Thyroid gland (tissue), 4 donors: ENCODE measurements around the gene LIN28A. TPM values are rescaled to one million over a fixed set of nuclear protein-coding genes. Genes with fewer than 3 reads are reported as not detected.

Source experiments
- DNase-seq, 2 donors: peaks; one replicate each; pipeline ENCODE4 v3.0.0-alpha.2; 2019
- H3K27ac ChIP-seq, 3 donors: fragments of 200-600 bp; sonication (generic); 1 replicate in 2 of 3; 2 replicates in 1 of 3; pipeline ENCODE4 v1.5.1; 2016 to 2019; ENCODE audit warnings: mild to moderate bottlenecking in 1 of 3, moderate library complexity in 1 of 3
- H3K27me3 ChIP-seq: fragments of 200-600 bp; sonication (generic); one replicate; pipeline ENCODE4 v1.5.1; 2019
- H3K36me3 ChIP-seq, 2 donors: fragments of 200-600 bp; sonication (generic); one replicate each; pipeline ENCODE4 v1.5.1; 2016 to 2019
- H3K4me1 ChIP-seq, 2 donors: fragments of 200-600 bp; sonication (generic); one replicate each; pipeline ENCODE4 v1.5.1; 2017 to 2019
- H3K4me3 ChIP-seq, 3 donors: fragments of 200-600 bp; sonication (generic); replicated peaks in 1 of 3; 1 replicate in 2 of 3; 2 replicates in 1 of 3; pipeline ENCODE4 v1.5.1; 2016; ENCODE audit warnings: mild to moderate bottlenecking in 1 of 3
- H3K9me3 ChIP-seq: fragments of 200-600 bp; sonication (generic); one replicate; pipeline ENCODE4 v1.5.1; 2017
- POLR2A ChIP-seq, 2 donors: fragments of 450-650 bp; IDR thresholded peaks; one replicate each; pipeline ENCODE4 v1.6.1; 2017; ENCODE audit warnings: antibody characterized with exemption in 2 of 2, mild to moderate bottlenecking in 2 of 2, moderate library complexity in 1 of 2
- WGBS, 2 donors: methylation state at CpG; one replicate each; pipeline ENCODE4 v1.1.5; 2017; 5-methylcytosine and 5-hydroxymethylcytosine counted together
- intact Hi-C: fragments of 100-400 bp; cut with DNase I; formaldehyde crosslinking; loops from one replicate; pipeline ENCODE4 v1.15.1; 2023
- total RNA-seq, 4 donors: library from RNA; depleted of rRNA; stranded (reverse); fragments of >200 nt; gene quantifications; one replicate each; pipeline ENCODE4 v1.2.3, GENCODE V29; 2016
- TF ChIP-seq, protein P1 (sequence below), 6 experiments: fragments of 200-600 bp in 3 of 6; fragments of 450-650 bp in 3 of 6; sonication (generic) in 3 of 6; IDR thresholded peaks; one replicate each; pipeline ENCODE4 v1.5.1; 2016 to 2019; ENCODE audit warnings: antibody characterized with exemption in 6 of 6, mild to moderate bottlenecking in 2 of 6, inconsistent platforms in 1 of 6, moderate library complexity in 1 of 6

Gene LIN28A
- total RNA-seq, 4 donors from 2014 or later: not detected

DNA sequence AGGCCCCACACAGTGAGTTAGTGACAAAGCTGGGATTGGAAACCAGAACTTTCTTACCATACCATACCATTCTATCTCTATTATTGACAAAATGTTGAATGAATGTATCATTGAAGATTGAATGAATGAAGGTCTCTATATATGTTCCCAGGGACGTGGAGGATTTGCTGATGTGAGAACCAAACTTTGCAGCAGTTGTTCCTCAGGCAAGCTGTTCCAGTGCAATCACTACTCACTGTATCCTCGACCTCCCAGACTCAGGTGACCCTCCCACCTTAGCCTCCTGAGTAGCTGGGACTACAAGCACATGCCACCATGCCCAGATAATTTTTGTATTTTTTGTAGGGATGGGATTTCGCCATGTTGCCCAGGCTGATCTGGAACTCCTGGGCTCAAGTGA lies 11.6 kb upstream of the LIN28A start:
- Histone ChIP-seq H3K27me3 (no peaks in the 10 kb centered on the region), H3K4me1 (no peaks in the 10 kb centered on the region), H3K36me3 (no peaks in the 10 kb centered on the region), H3K4me3 (no peak overlapping the region), H3K27ac (no peak overlapping the region), H3K9me3 (no peaks in the 10 kb centered on the region)
- TF ChIP-seq, protein P1, sequence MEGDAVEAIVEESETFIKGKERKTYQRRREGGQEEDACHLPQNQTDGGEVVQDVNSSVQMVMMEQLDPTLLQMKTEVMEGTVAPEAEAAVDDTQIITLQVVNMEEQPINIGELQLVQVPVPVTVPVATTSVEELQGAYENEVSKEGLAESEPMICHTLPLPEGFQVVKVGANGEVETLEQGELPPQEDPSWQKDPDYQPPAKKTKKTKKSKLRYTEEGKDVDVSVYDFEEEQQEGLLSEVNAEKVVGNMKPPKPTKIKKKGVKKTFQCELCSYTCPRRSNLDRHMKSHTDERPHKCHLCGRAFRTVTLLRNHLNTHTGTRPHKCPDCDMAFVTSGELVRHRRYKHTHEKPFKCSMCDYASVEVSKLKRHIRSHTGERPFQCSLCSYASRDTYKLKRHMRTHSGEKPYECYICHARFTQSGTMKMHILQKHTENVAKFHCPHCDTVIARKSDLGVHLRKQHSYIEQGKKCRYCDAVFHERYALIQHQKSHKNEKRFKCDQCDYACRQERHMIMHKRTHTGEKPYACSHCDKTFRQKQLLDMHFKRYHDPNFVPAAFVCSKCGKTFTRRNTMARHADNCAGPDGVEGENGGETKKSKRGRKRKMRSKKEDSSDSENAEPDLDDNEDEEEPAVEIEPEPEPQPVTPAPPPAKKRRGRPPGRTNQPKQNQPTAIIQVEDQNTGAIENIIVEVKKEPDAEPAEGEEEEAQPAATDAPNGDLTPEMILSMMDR (IDR thresholded peaks at IDR 0.05): no peak
- no peak for TF ChIP-seq POLR2A (IDR thresholded peaks at IDR 0.05)
- no peak for DNase-seq
- intact Hi-C loops: no loop called here
- WGBS, 2 donors: 79 to 82% methylated on average over 3 of the region's 3 CpGs

DNA sequence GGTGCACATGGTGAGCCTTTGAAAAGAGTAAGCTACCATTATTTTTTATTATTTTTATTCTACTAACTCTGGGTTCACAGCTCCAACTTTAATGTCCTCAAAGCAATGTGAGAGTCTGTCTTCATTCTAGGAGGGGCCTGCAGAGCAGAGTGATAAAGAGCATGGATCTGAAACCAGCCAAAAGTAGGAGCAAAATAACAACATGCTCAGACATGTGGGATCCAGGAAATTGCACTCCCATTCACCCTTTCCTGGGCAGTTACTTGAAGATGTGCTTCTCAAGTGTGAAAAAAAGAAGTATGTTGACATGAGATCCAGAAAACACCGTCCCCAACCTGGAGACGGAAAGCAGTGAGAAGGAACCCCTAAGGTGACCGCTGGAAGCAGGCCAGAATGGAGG lies 8.7 kb upstream of the LIN28A start:
- 43 to 58% methylated on average over 3 of the region's 3 CpGs for WGBS, 2 donors
- intact Hi-C loops: no loop called here

DNA sequence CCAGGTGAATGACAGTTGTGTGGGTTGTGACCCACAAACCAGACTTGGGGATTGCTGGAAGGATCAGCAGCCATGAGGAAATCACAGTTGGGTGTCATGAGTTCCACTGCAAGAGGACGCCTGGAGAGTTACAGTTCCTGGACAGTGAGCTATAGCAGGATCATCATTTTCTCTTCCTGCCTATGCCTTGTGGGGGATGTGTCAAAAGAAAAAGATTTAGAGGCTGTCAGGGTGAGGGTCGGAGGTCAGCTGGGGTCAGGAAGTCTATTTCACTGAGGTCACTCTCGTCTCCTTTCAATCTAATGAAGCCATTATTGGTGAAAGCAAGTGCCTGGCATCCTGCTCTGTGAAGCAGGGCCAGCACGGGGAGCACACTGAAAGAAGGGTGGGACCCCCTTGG lies 7.0 kb upstream of the LIN28A start:
- Histone ChIP-seq H3K27ac (no peak overlapping the region), H3K4me1 (no peaks in the 10 kb centered on the region), H3K4me3 (no peak overlapping the region), H3K36me3 (no peaks in the 10 kb centered on the region), H3K27me3 (no peaks in the 10 kb centered on the region), H3K9me3 (no peaks in the 10 kb centered on the region)
- intact Hi-C loops: no loop called here
- WGBS, 2 donors: 40 to 50% methylated on average over 4 of the region's 4 CpGs
- TF ChIP-seq, protein P1 (IDR thresholded peaks at IDR 0.05): no peak
- TF ChIP-seq POLR2A (IDR thresholded peaks at IDR 0.05): no peak
- no peak for DNase-seq

More for the DNA sequence above, 8.7 kb upstream of the LIN28A start:
- no peak overlapping the region for H3K27ac ChIP-seq
- no peak overlapping the region for H3K4me3 ChIP-seq
- no peaks in the 10 kb centered on the region for H3K36me3 ChIP-seq
- no peaks in the 10 kb centered on the region for H3K9me3 ChIP-seq
- DNase-seq: no peak
- no peaks in the 10 kb centered on the region for H3K4me1 ChIP-seq
- no peak for TF ChIP-seq POLR2A (IDR thresholded peaks at IDR 0.05)
- TF ChIP-seq, protein P1 (IDR thresholded peaks at IDR 0.05): no peak
- H3K27me3 ChIP-seq: no peaks in the 10 kb centered on the region

DNA sequence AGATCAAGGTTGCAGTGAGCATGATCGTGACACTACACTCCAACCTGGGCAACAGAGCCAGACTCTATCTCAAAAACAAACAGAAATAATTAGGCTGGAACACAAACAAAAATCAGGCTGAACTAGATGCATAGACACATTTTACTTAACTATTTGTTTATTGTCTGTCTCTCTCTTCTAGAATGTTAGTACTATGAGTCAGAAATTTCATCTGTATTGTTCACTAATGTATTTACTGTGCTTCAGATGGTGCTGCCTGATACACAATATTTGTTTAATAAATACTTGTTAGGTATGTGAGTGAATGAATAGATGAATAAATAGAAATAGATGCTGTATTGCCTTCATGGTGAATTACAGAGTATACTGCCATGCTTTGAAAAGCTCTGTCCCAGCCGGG lies 6.0 kb upstream of the LIN28A start:
- no peak for DNase-seq
- Histone ChIP-seq H3K9me3 (no peaks in the 10 kb centered on the region), H3K4me1 (no peaks in the 10 kb centered on the region), H3K4me3 (no peak overlapping the region), H3K27ac (no peak overlapping the region), H3K36me3 (no peaks in the 10 kb centered on the region), H3K27me3 (no peaks in the 10 kb centered on the region)
- 68 to 75% methylated on average over 2 of the region's 2 CpGs for WGBS, 2 donors
- intact Hi-C loops: no loop called here
- TF ChIP-seq POLR2A (IDR thresholded peaks at IDR 0.05): no peak
- TF ChIP-seq, protein P1 (IDR thresholded peaks at IDR 0.05): no peak

DNA sequence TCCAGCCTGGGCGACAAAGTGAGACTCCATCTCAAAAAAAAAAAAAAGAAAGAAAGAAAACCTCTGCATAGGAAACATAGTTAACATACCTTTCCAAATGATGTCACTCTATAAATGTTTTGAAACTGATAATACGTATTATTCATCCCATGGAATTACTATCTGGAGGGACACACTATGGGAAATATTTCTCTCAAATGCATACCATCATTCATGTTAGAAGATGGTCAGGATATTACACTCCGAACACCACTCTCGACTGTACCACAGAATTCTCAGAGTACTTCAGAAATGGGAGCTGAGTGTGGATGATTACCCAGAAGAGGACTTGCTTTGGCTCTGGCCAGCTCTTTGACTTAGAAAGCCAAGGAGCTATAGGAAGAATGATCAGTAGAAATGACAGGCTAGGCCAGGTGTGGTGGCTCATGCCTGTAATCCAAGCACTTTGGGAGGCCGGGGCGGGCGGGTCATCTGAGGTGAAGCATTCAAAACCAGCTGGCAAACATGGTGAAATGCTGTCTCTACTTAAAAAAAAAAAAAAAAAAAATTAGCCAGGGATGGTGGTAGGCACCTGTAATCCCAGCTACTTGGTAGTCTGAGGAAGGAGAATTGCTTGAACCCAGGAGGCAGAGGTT lies 5.2 kb upstream of the LIN28A start:
- Histone ChIP-seq H3K4me1 (no peaks in the 10 kb centered on the region), H3K27me3 (peaks cover under 1% of the 10 kb centered on the region), H3K27ac (no peak overlapping the region), H3K9me3 (no peaks in the 10 kb centered on the region), H3K4me3 (no peak overlapping the region), H3K36me3 (no peaks in the 10 kb centered on the region)
- intact Hi-C loops: no loop called here
- WGBS, 2 donors: 77 to 79% methylated on average over 7 of the region's 7 CpGs
- DNase-seq: no peak
- no peak for TF ChIP-seq POLR2A (IDR thresholded peaks at IDR 0.05)
- TF ChIP-seq, protein P1 (IDR thresholded peaks at IDR 0.05): no peak
